Activated CD4-positive, alpha-beta T cell treated with anti-CD3 and anti-CD28 coated beads, Interleukin-2, amount 50 U/mL, for 1 hour (primary cell): ENCODE data around the gene ZNF275.
"Not testable (repeated sequence)": the region's sequence is repeated elsewhere in the genome, so short reads cannot be mapped to it uniquely, and the experiment has no call there.

Experiments
- DNase-seq: peaks from one replicate; pipeline ENCODE4 v3.0.0-alpha.2; 2020

ZNF275 gene

GRCh38 chrX:153361781-153362397 is 27.9 kb downstream of the ZNF275 start:
- no peak for DNase-seq

DNA sequence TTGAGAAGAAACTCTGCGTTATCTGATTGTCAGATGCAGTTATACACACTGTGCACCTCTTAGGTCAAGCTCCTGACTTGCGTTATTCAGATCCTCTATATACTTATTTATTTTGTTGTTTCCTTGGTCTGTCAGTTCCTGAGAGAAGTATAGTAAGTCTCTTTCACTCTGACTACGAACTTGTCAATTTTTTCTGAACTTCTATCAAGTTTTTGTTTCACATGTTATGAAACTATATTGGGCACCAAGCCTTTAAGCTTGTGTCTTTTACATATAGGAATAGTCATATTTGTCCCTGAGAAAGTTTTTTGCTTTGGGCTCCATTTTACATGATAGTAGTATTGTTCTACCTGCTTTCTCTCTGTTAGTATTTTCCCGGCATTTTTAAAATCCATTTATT is 31.7 kb downstream of the ZNF275 start:
- DNase-seq, result no peak

DNA sequence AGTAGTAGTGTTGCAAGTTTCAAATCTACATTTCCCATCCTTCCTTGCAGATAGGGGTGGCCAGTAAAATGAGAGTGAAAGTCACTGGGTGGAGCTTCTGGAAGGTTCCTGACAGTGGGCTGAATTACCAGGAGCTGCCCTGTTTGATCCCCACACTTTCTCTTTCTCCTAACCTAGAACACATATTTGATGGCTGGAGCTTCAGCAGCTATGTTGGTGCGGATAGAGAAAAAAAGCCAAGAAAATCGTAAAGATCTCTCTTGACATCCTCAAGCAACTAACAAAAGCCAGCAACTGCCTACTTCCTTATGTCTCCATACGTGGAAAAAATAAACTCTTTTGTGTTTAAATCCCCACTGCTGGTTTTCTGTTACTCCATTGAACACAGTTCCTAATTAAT is 32.2 kb downstream of the ZNF275 start:
- no peak for DNase-seq

- DNase-seq, result no peak
Observed at GRCh38 chrX:153366878-153367538, 33.1 kb downstream of the ZNF275 start.

DNA sequence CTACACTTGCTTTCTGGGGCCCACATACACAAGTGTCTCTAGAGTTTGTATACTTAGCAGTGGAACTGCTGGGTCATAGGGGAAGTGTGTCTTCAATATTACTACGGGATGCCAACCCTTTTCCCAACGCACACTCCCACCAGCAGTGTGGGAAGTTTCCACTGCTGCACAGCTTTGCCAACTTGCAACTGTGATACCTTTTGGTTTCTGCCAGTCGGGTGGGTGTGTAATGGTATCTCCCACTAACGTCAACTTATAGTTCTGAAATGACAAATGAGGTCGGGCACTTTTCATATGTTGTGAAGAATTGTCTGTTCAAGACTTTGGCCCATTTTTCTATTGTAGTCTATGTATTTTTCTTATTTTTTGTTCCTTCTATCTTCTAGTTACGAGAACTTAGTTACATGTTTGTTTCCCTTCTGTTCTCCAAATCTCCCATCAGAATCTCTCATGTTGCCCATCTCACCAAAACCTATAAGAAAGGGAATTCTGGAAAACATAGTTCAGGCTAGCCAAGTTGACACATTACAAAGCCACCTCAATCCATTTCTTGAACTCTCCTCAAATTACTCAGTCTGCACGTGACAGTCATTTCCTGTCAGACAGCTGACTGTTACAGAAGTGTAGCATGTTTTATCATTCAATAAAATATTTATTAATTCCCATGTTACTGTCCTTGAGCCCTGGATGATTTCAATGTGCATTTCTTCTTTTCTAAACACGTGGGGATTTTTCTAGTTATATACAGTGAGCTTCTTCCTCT is 36.5 kb downstream of the ZNF275 start:
- no peak for DNase-seq

DNA sequence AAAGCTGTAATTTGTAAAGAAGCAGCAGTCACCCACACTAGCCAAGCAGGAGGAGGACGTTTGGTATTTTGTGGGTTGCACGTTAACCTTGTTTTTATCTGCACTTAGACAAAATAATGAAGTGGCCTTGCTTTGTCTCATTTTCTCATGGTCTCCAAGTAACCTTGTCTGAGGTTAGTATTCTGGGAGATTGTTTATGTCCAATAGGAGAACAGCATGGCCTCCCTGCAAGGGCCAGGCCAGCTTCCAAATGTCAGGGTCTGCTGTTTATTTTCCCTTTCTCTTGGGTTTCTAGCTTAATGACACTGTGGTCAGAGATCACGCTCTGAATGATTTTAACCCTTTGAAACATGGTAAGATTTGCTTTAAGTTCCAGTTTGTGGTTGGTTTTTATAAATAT is 37.3 kb downstream of the ZNF275 start:
- no peak for DNase-seq

- no peak for DNase-seq
Observed at GRCh38 chrX:153372949-153373348, 39.0 kb downstream of the ZNF275 start.

GRCh38 chrX:153374426-153374825 is 40.5 kb downstream of the ZNF275 start:
- no peak for DNase-seq

GRCh38 chrX:153375571-153375970 is 41.6 kb downstream of the ZNF275 start:
- DNase-seq, result no peak

- no peak for DNase-seq
Observed at GRCh38 chrX:153377727-153378126, 43.8 kb downstream of the ZNF275 start.

GRCh38 chrX:153378607-153379006 is 44.7 kb downstream of the ZNF275 start:
- DNase-seq, result no peak

DNA sequence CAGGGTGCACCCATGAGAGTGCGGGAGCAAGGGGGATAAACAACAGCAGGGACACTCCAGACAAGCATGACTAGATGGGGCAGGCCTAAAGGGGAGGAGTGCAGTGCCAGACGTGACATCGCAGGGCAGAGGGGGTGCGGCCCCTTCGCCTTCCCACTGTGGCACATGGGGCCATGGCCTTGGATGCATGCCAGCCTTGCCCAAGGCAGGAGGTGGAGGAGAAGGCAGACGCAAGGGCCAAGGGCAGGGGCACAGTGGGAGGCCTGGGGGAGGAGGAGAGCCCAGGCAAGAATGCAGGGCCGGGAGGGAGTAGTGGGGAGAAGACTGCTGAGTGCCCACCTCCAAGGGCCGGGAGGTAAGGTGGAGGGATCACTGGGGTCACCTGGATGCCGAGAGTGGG is 45.6 kb downstream of the ZNF275 start:
- DNase-seq, result no peak

- no peak for DNase-seq
Observed at GRCh38 chrX:153379971-153380581, 46.1 kb downstream of the ZNF275 start.

DNA sequence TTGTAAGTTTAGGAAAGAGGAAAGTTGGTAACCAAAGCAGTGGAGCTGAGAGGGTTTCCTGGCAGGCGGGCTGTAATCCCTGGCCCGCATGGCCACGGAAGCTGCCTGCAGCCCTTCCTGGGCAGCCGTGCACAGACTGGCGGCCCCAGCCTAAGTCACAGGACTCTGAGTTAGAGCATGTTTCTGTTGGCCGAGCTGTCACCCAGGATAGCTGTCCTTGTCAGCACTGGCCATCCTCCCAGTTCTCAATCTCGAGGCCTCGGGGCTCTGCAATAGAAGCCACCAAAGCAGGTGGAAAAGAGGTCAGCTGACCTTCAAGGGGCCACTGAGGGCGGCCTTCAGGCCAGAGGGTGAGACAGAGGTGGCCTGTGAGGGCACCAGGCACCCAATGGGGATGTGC is 46.7 kb downstream of the ZNF275 start:
- DNase-seq, result no peak

- DNase-seq, result peak; percentile 2
Observed at GRCh38 chrX:153381684-153382532, 48.0 kb downstream of the ZNF275 start.

DNA sequence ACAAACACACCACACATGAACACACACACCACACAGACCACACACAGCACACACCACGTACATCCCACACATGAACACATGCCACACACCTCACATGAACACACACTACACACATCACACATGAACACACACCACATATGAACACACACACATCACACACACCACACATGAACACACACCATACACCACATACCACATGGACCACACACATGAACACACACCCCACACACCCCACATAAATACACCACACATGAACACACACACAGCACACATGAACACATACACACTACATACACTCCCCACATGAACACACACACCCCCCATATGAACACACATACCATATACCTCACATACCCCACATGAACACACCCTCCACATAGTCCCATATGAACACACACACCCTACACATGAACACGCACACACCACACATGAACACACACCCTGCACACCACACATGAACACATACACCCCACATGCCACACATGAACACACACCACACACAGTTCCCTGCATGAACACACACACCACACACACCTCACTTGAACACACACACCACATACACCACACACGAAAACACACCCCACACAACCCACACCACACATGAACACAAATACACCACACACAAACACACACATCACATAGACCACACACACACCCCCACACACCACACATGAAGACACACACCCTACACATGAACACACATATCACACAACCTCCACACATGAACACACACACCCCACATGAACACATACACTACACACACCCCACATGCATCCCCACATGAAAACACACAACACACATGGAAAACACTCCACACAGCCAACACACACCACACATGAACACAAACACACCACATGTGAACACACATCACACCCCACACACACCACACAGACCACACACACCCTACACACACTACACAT is 48.9 kb downstream of the ZNF275 start:
- DNase-seq, result no peak

- no peak for DNase-seq
Observed at GRCh38 chrX:153384390-153384789, 50.4 kb downstream of the ZNF275 start.

- DNase-seq, result not testable (repeated sequence)
Observed at GRCh38 chrX:153384973-153385372, 51.0 kb downstream of the ZNF275 start.

GRCh38 chrX:153386097-153386496 is 52.1 kb downstream of the ZNF275 start:
- DNase-seq, result no peak

DNA sequence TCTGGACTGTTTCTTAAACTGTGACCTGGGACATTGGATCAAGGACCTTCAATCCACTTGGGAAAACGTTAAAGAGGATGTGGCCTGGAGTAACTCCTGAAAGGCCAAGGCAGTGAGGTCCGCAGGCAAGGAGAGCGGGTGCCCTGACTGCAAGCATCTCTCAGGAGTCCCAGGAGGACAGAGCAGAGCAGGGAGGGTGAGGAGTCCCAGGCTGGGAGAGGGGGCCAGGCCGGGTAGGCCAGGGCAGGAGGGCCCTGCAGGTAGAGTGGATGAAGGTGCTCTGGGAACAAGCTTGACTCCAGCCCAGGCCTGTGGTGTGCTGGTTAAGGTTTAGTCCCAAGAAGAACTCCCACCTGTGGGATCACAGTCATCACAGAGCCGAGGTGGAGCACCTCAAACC is 53.4 kb downstream of the ZNF275 start:
- DNase-seq, result no peak

DNA sequence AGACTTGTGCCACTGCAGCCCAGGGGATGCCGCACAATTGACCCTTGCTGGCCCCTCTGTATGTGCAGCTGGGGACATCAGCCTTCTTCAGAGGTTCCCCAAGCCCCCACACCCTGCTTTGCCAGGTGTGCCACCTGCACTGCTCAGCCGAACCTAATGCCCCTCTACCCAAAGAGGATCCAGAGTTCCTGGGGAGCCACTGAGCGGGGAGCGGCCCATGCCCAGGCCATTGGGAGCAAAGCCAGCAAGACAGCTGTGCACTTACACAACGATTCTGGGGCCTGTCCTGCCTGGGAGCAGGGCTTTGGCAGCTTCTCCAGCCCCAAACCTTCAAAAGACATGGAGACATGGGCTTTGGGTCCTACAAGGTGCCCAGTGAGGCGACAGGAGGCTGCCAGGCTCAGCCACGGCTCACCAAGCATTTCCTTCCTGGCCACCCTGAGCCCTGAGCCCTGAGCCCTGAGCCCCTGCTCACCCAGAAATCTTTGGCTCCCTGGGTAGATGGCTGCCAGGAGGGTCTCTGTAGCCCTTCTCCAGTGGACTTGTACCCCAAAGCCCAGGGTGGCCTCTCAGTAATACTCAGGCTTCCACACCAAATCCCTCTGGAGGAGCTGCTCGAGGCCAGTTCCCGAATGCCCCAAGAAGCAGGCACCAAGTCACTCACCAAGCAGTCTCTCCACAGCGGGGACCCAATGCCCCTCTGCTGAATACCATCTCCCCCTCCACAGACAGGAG is 54.2 kb downstream of the ZNF275 start:
- no peak for DNase-seq
